Mucosa of descending colon (tissue), 3 donors: ENCODE data around the gene TTLL7. TPM values are rescaled to one million over a fixed set of nuclear protein-coding genes. Genes with fewer than 3 reads are reported as not detected.

ENCODE experiments used
- ATAC-seq: fragments of 200-7000 bp; cut with Tn5 transposase; one replicate; pipeline ENCODE4 v1.9.1; 2020; ENCODE audit warnings: mild to moderate bottlenecking, moderate library complexity
- DNase-seq, 3 donors: peaks; one replicate each; pipeline ENCODE4 v3.0.0-alpha.2; 2020
- H3K36me3 ChIP-seq: fragments of 200-600 bp; one replicate; pipeline ENCODE4 v1.8.0; 2021; ENCODE audit warnings: low read depth, mild to moderate bottlenecking
- H3K4me1 ChIP-seq: fragments of 200-600 bp; one replicate; pipeline ENCODE4 v1.8.0; 2021; ENCODE audit warnings: low read depth, mild to moderate bottlenecking
- H3K4me3 ChIP-seq: fragments of 200-600 bp; one replicate; pipeline ENCODE4 v1.8.0; 2021; ENCODE audit warnings: mild to moderate bottlenecking
- H3K9me3 ChIP-seq: fragments of 200-600 bp; one replicate; pipeline ENCODE4 v1.8.0; 2021; ENCODE audit warnings: mild to moderate bottlenecking
- CTCF ChIP-seq: fragments of 200-600 bp; IDR thresholded peaks from one replicate; pipeline ENCODE4 v1.8.0; 2022; ENCODE audit warnings: antibody characterized with exemption, mild to moderate bottlenecking
- intact Hi-C, 2 donors: fragments of 100-400 bp; cut with DNase I in 1 of 2; cut with micrococcal nuclease in 1 of 2; formaldehyde crosslinking; loops; one replicate each; pipeline versions ENCODE4 v1.11.0 to v1.11.1; 2022; cut with DNase I, micrococcal nuclease
- total RNA-seq, 3 donors: library from RNA; stranded (reverse); fragmentation: NEBNext Ultra II Directional in 2 of 3; extraction: Animal tissue kit (Norgen Biotek cat#: 25700) in 2 of 3; gene quantifications; one replicate each; pipeline versions ENCODE4 v1.2.1 to v1.2.4, GENCODE V29; 2021 to 2023
- donor health status: DM: no; HTN: no; CAD: no; lungs with moderate emphysema.
- donor health status: DM: no; HTN: no; CAD: no.
- donor health status: DM: no; HTN: yes; CAD: no.

TTLL7 gene
- total RNA-seq, 3 donors from 2014 or later, result 3.3 to 21.0 (median 3.8) TPM

DNA sequence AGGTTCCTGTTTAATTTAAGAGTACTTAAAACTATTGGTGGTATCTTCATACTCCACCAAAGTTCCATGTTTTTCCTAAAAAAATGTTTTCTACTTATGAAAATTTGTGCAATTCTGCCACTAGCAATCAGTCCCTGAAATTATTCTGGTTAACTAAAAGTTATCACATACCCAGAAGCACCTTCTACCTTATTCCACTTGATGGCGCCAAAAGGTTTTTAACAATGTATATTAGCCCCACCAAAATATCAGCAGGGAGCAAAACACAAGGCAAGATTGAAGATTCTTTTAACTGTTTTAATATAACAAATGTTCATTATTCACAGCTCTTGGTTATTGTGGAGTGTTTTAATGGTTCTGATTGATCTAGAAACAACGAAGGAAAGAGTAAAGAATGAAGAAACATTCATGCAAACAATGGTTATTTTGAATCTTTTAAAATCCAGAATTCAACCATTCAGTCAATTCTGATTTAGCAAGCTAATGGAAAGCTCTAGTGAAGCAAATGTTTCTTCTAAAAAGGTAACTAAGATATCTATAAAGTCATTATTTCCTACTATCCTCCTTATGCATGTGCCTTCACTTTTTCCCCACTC is 67.2 kb downstream of the TTLL7 start:
- no peaks in the 10 kb centered on the region for H3K36me3 ChIP-seq
- intact Hi-C loops, result loop anchor here (2.0 to 10.0 kb wide), 2 partner anchors 191 to 193 kb away; no protein-coding TSS in a partner anchor
- ATAC-seq, result peak; percentile 49
- TF ChIP-seq CTCF, result peak; percentile 31
- H3K4me3 ChIP-seq, result no peak overlapping the region
- peak in 1 of 3 donors; percentile 60 for DNase-seq
- H3K9me3 ChIP-seq, result no peaks in the 10 kb centered on the region
- H3K4me1 ChIP-seq, result no peaks in the 10 kb centered on the region

GRCh38 chr1:83929184-83929583 is 69.7 kb downstream of the TTLL7 start:
- Histone ChIP-seq H3K36me3 (no peaks in the 10 kb centered on the region), H3K4me1 (no peaks in the 10 kb centered on the region), H3K4me3 (no peak overlapping the region), H3K9me3 (no peaks in the 10 kb centered on the region)
- no peak for TF ChIP-seq CTCF
- intact Hi-C loops, result loop anchor here in 1 of 2 donors (10.0 kb wide), 1 partner anchor 496 kb away; no protein-coding TSS in a partner anchor
- DNase-seq (peak in 1 of 3 donors; percentile 6), ATAC-seq (no peak)

DNA sequence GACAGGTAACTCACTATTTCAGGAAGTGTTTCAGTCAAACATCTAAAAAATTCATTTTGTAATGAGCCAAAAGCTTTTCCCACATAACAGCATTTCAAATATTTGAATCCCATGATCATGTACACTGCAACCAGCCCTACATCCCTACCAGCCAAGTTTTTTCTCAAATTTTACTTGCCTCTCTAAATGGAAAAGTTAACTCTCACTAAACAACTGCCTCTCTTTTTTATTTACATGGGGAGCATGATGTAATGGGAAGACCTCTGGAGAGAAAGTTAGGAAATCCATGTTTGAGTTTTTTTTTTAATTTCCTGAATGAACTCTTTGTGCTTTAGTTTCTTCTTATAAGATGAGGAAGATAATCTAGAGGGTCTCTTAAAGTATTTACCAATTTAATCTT is 70.5 kb downstream of the TTLL7 start:
- Histone ChIP-seq H3K4me3 (no peak overlapping the region), H3K9me3 (no peaks in the 10 kb centered on the region), H3K36me3 (no peaks in the 10 kb centered on the region), H3K4me1 (no peaks in the 10 kb centered on the region)
- intact Hi-C loops, result loop anchor here in 1 of 2 donors (10.0 kb wide), 1 partner anchor 496 kb away; no protein-coding TSS in a partner anchor
- ATAC-seq, result no peak
- DNase-seq, result no peak
- no peak for TF ChIP-seq CTCF

DNA sequence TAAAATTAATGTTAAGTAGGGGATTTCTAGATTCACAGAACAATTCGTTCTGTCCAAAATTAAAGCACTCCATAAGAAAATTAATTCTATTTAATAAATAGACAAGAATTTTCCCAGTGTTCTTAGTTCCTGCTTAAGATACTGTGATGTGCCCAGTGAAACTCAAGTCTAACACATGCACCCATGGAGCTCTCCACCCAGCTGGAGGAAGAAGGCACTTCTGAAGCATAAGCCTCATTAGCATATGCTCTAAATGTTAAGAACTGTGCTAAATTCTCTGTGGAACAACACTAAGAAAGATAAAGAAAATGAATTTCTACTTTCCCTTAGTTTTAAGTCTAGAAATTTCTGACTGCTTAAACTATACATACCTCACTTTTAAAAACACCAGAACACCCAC is 71.2 kb downstream of the TTLL7 start:
- ATAC-seq (no peak), DNase-seq (no peak)
- no peaks in the 10 kb centered on the region for H3K36me3 ChIP-seq
- intact Hi-C loops, result loop anchor here in 1 of 2 donors (10.0 kb wide), 1 partner anchor 497 kb away; no protein-coding TSS in a partner anchor
- H3K9me3 ChIP-seq, result no peaks in the 10 kb centered on the region
- no peak overlapping the region for H3K4me3 ChIP-seq
- no peaks in the 10 kb centered on the region for H3K4me1 ChIP-seq
- TF ChIP-seq CTCF, result no peak

GRCh38 chr1:83927061-83927460 is 71.9 kb downstream of the TTLL7 start:
- no peak for ATAC-seq
- Histone ChIP-seq H3K9me3 (no peaks in the 10 kb centered on the region), H3K4me1 (no peaks in the 10 kb centered on the region), H3K4me3 (no peak overlapping the region), H3K36me3 (no peaks in the 10 kb centered on the region)
- no peak for TF ChIP-seq CTCF
- no peak for DNase-seq
- intact Hi-C loops, result loop anchor here in 1 of 2 donors (10.0 kb wide), 1 partner anchor 498 kb away; no protein-coding TSS in a partner anchor
